OCI-LY1 (cell line): ENCODE measurements around the gene SNX32.

Experiments
- H2AFZ ChIP-seq: fragments of 200-600 bp; sonication (generic), shearing (Covaris generic); 2 replicates; pipeline ENCODE4 v1.6.0; 2014; ENCODE audit warnings: antibody characterized with exemption, mild to moderate bottlenecking, low read length
- H3F3A ChIP-seq: fragments of 200-600 bp; sonication (generic), shearing (Covaris generic); 2 replicates; pipeline ENCODE4 v1.6.0; 2014; ENCODE audit warnings: mild to moderate bottlenecking, antibody characterized with exemption, low read length, moderate library complexity; ENCODE audit not compliant: insufficient read depth
- H3K27ac ChIP-seq: fragments of 200-600 bp; sonication (generic); 2 replicates; pipeline ENCODE4 v1.5.1; 2014; ENCODE audit warnings: low read length, mixed run types, mild to moderate bottlenecking, low read depth; ENCODE audit not compliant: poor library complexity, severe bottlenecking
- H3K27me3 ChIP-seq: fragments of 200-600 bp; sonication (generic); 2 replicates; pipeline ENCODE4 v1.6.0; 2014; ENCODE audit warnings: antibody characterized with exemption, mild to moderate bottlenecking, low read length, moderate library complexity; ENCODE audit not compliant: insufficient read depth
- H3K36me3 ChIP-seq: fragments of 200-600 bp; sonication (generic); 2 replicates; pipeline ENCODE4 v1.6.1; 2014; ENCODE audit warnings: mild to moderate bottlenecking, antibody characterized with exemption, low read length, moderate library complexity, mixed read lengths; ENCODE audit not compliant: insufficient read depth
- H3K4me1 ChIP-seq: fragments of 200-600 bp; sonication (generic); 2 replicates; pipeline ENCODE4 v1.5.1; 2014; ENCODE audit warnings: mild to moderate bottlenecking, low read length, moderate library complexity; ENCODE audit not compliant: insufficient read depth, severe bottlenecking
- H3K4me2 ChIP-seq: fragments of 200-600 bp; sonication (generic), shearing (Covaris generic); 2 replicates; pipeline ENCODE4 v1.6.1; 2014; ENCODE audit warnings: low read length
- H3K4me3 ChIP-seq: fragments of 200-600 bp; sonication (generic); 2 replicates; pipeline ENCODE4 v1.5.1; 2014; ENCODE audit warnings: low read length, low read depth, mild to moderate bottlenecking, mixed read lengths; ENCODE audit not compliant: poor library complexity, severe bottlenecking
- H3K79me2 ChIP-seq: fragments of 200-600 bp; shearing (Covaris generic); 2 replicates; pipeline ENCODE4 v1.6.1; 2016; ENCODE audit warnings: mixed run types, low read length, mixed read lengths; ENCODE audit not compliant: insufficient read depth
- H3K9ac ChIP-seq: fragments of 200-600 bp; sonication (generic), shearing (Covaris generic); 2 replicates; pipeline ENCODE4 v1.6.1; 2014; ENCODE audit warnings: mild to moderate bottlenecking, low read length, mixed read lengths
- H3K9me2 ChIP-seq: fragments of 200-600 bp; sonication (generic), shearing (Covaris generic); 2 replicates; pipeline ENCODE4 v1.6.1; 2014; ENCODE audit warnings: low read depth, mild to moderate bottlenecking, low read length, mixed read lengths
- H3K9me3 ChIP-seq: fragments of 200-600 bp; shearing (Covaris generic); 2 replicates; pipeline ENCODE4 v1.6.1; 2014; ENCODE audit warnings: low read length, mixed read lengths
- H4K20me1 ChIP-seq: fragments of 200-600 bp; sonication (generic), shearing (Covaris generic); 2 replicates; pipeline ENCODE4 v1.6.0; 2016; ENCODE audit warnings: mild to moderate bottlenecking, low read length; ENCODE audit not compliant: insufficient read depth
- CTCF ChIP-seq: fragments of 200-600 bp; sonication (generic), shearing (Covaris generic); IDR thresholded peaks from 2 replicates; pipeline ENCODE4 v1.5.1; 2017; ENCODE audit warnings: mild to moderate bottlenecking, antibody characterized with exemption, low read length, moderate library complexity, mixed read lengths
- EZH2 ChIP-seq: fragments of 200-600 bp; sonication (generic), shearing (Covaris generic); IDR thresholded peaks from 2 replicates; pipeline ENCODE4 v1.8.0; 2017; ENCODE audit warnings: borderline replicate concordance, mixed run types, mild to moderate bottlenecking, antibody characterized with exemption, low read length, moderate library complexity, mixed read lengths

SNX32 gene

GRCh38 chr11:65854852-65855837, 21.4 kb downstream of the SNX32 start:
- Histone ChIP-seq H3F3A (0 out of 2 replicates have a peak, but pooled peaks cover 5% of the 10 kb centered on the region), H3K4me2 (no peak overlapping the region), H3K36me3 (peaks cover 67% of the 10 kb centered on the region), H3K4me3 (no peak overlapping the region), H2AFZ (no peak overlapping the region), H3K27me3 (no peaks in the 10 kb centered on the region), H3K79me2 (peaks cover 17% of the 10 kb centered on the region), H3K9me2 (no peaks in the 10 kb centered on the region), H3K9ac (no peak overlapping the region), H3K27ac (no peak overlapping the region), H4K20me1 (peaks cover 5% of the 10 kb centered on the region; the same call in 1 of the 2 replicates), H3K4me1 (peaks cover 20% of the 10 kb centered on the region), H3K9me3 (no peaks in the 10 kb centered on the region)
- TF ChIP-seq EZH2: no peak
- TF ChIP-seq CTCF: no peak

- 0 out of 2 replicates have a peak, but pooled peaks cover 5% of the 10 kb centered on the region for H3F3A ChIP-seq
These were observed 22.2 kb downstream of the SNX32 start for GRCh38 chr11:65855927-65856363.

More at GRCh38 chr11:65855927-65856363, 22.2 kb downstream of the SNX32 start:
- no peak overlapping the region; the same call in 1 of the 2 replicates for H3K9ac ChIP-seq
- H3K9me2 ChIP-seq: no peaks in the 10 kb centered on the region
- H3K4me3 ChIP-seq: peak overlapping the region; percentile 99
- H3K36me3 ChIP-seq: peaks cover 66% of the 10 kb centered on the region
- peaks cover 18% of the 10 kb centered on the region for H3K79me2 ChIP-seq
- peak overlapping the region; percentile 97 for H3K4me2 ChIP-seq
- no peak overlapping the region for H2AFZ ChIP-seq
- H3K27ac ChIP-seq: no peak overlapping the region
- no peak for TF ChIP-seq EZH2
- no peak for TF ChIP-seq CTCF
- H4K20me1 ChIP-seq: peaks cover 5% of the 10 kb centered on the region; the same call in 1 of the 2 replicates
- H3K4me1 ChIP-seq: peaks cover 20% of the 10 kb centered on the region
- H3K9me3 ChIP-seq: no peaks in the 10 kb centered on the region
- H3K27me3 ChIP-seq: no peaks in the 10 kb centered on the region
